NT2/D1 (cell line): Measurements from ENCODE around the gene PDE6H.

ENCODE experiments used
- SUZ12 ChIP-seq: IDR thresholded peaks from 2 replicates; pipeline ENCODE4 v1.6.1; 2011; ENCODE audit not compliant: insufficient read length, insufficient read depth; ENCODE audit errors: extremely low read depth
- ZNF274 ChIP-seq: IDR thresholded peaks from 2 replicates; pipeline ENCODE4 v1.6.1; 2011; ENCODE audit warnings: mild to moderate bottlenecking, low read depth, low read length

- TF ChIP-seq ZNF274 (no peak), SUZ12 (no peak)
Measured at GRCh38 chr12:14970473-14970872, 2.4 kb upstream of the PDE6H start.
